NCI-H345 (cell line): Measurements from ENCODE around the gene TANGO2.

Source experiments
- DNase-seq: peaks from one replicate; lab custom pipeline; 2025; lab: John Stamatoyannopoulos, UW

Gene TANGO2

GRCh38 chr22:20087319-20088262 lies 66.7 kb downstream of the TANGO2 start:
- DNase-seq = no peak

DNA sequence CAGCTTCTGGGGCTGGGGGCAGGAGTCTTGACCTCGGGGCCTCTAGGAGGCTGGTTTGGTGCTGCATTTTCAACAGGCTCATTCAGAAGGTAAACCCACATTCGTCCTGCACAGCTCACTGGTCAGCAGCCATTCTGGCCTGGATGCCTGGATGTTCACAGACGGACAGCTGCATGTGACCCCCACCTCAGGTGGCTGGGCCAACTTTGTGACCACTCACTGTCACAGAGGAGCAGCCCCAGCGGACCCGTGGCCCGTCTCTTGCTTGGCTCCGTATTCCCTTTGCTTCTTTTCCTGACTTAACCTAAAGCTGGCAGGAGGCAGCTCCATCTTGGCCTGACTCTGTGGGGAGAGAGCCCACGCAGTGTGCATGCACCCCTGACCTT lies 67.3 kb downstream of the TANGO2 start:
- no peak for DNase-seq

DNA sequence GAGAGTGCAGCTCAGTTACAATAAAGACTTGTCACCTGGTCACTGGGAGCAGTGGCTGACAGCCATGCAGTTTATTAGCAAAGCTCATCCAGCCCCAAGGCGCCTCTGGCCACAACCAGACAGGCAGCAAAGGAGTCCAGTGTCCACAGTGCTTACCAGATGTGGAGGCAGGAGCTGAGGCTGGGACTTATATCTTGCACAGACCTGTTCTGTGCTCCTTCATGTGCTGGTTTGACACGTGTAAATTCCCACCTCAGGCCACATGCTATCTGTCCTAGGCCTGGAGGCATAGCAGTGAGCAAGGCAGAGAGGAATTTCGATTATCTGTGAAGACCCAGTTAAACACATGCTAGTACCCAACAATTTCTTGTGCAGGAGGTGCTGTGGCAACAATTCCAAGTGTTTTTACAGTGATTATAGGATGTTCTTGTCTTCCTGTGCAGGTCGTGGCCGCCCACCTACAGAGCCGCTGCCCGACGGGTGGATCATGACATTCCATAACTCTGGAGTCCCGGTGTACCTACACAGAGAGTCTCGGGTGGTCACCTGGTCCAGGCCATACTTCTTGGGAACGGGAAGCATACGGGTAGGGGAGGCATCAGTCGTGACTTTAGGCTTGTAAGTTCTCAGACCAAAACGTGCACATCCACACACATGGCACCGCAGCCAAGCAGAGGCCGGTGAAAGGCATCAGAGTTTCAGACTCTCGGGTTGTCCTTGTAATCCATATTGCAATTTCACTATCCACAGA lies 68.5 kb downstream of the TANGO2 start:
- no peak for DNase-seq

DNA sequence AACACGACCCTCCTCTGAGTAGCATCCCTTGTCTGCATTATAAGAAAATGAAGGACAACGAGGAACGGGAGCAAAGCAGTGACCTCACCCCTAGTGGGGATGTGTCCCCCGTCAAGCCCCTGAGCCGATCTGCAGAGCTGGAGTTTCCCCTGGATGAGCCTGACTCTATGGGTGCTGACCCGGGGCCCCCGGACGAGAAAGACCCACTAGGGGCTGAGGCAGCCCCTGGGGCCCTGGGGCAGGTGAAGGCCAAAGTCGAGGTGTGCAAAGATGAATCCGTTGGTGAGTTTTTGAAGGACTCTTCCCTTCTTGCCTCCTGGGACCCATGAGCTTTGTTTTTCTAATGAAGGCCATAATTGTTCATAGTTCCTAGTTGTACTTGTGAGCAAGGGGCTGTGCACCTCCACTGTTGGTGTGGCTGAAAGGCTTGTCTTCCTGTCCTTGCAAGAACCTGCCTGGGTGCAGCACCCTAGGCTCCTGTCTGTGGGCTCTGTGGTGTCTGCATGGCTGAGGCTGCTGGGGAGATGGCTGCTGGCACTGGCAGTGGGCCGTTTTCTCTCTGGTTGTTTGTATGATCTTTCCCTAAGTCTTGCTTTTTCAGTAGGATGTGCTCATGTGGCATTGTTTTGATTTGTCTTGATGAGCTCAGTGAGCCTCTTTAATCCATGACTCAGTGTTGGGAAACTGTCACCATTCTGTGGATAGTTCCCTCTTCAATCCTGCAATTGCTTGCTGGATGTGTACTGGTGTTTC lies 69.2 kb downstream of the TANGO2 start:
- no peak for DNase-seq

GRCh38 chr22:20090730-20091240 lies 69.9 kb downstream of the TANGO2 start:
- no peak for DNase-seq

DNA sequence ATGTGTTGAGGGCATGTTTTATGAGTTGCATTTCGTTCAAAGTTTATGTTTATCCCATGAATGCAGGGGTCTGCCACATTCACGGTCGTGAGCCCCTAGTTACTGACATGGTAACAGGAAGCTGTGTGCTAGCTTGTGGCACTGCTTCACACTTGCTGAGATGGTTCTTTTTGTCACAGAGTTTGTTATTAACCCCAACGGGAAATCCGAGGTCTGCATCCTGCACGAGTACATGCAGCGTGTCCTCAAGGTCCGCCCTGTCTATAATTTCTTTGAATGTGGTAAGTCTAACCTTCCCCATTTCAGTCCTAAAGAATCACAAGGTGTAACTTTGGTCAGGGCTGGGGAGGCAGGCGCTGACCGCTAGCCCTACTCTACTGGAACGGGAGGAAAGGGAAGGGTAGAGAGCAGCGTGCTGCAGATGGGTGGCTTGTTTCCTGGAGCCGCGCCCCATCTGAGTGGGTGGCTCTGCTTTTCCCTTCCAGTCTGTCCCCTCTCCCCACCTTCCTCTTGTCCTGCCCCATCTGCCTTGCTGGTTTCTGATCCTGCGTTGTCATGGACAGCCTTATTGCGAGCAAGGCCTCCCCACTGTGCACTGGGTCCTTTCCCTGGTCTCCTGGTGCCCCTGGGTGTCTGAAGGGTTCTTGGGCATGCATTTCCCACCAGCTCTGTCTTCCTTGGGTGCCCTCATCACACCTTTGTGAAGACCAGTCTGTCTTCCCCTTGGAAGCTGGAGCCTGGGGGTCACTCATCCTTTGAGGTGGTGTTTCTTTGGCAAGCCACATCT lies 71.0 kb downstream of the TANGO2 start:
- no peak for DNase-seq

DNA sequence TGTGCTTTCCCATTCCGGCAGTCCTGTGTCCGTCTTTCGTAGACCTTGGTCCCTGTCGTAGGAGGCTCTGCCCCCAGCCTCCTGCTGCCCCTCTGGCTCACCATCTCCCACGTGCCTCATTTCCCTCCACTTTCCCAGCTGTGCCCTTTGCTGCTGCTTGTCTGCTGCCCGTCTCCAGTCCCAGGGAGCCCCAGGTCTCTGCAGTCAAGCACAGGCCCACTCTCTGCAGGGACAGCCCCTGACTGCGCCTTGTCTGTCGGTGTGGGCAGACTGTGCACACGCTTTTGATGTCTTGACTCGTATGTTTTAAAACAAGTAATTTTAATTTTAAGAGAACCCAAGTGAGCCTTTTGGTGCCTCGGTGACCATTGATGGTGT lies 71.6 kb downstream of the TANGO2 start:
- DNase-seq = no peak

- no peak for DNase-seq
These were observed 72.7 kb downstream of the TANGO2 start for GRCh38 chr22:20093418-20094196.

DNA sequence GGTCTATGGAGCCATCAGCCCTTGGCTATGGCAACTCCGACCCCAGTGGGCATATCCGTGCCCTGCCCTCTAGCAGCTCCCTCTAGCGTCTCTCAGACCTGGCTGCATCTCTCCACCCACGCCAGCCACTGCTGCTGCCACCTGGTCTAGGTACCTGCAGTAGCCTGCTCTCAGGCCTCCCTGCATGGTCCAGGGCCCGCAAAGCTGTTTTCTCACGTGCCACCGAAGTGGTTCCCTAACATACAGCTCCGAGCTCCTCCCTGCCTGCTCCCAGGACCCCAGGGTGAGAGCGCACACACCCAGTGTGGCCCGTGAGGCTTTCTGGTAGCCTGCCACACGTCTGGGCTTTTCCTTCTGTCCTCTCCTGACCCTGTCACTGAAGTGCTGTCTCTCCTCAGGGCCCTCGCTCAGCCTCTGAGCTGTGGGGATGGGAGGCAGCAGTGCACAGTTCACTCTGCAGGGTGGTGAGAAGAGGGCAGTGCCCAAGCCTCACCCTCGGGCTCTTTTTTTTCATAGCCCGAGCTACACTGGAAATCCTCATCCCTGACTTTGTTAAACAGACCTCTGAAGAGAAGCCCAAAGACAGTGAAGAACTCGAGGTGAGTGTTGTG lies 73.4 kb downstream of the TANGO2 start:
- no peak for DNase-seq

GRCh38 chr22:20095521-20095920 lies 74.6 kb downstream of the TANGO2 start:
- DNase-seq = no peak

DNA sequence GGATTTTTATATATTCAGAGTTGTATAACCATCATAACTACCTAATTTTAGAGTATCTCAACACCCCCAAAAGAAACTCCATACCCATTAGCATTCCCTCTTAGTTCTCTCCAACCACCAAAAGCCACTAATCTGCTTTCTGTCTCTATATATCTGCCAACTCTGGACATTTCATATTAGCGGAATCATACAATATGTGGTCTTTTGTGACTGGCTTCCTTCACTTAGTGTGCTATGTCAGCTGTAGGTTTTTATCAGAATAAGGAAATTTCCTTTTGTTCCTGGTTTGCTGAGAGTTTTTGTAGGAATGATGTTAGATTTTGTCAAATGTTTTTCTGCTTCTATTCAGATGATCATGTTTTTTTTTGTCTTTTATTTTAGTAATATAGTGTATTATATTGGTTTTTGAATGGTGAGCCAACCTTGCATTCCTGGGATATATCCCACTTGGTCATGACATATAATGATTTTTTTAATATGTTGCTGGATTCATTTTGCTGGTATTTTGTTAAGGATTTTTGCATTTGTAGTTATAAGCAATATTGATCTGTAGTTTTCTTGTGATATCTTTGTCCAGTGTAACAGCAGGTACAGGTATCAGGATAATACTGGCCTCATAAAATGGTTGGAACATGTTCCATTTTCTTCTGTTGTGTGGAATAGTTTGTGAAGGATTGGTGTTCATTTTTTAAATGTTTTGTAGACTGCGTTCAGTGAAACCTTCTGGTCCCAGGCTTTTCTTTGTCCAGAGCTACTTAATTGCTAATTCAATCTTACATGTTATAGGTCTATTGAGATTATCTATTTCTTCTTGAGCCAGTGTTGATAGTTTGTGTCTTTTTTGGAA lies 75.9 kb downstream of the TANGO2 start:
- no peak for DNase-seq

GRCh38 chr22:20099099-20099711 lies 78.3 kb downstream of the TANGO2 start:
- DNase-seq = no peak

DNA sequence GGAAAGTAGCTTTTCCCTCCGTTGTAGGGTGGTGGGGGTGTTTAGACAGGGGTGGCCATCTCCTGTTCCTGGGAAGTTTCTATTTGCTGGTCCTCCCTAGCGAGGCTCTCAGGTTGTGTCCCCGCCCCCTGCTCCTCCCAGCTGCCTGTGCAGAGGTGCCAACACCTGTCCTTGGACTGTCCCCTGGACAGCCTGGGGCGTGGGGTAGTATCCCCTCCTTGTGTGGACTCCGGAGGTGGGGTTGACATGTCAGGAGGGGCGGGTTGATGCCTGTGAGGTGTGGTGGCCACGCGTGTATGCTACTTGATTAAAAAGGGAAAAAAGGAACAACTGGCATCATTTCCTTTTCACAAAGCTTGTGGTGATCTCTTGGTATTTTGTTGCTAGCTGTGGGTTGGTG lies 80.7 kb downstream of the TANGO2 start:
- no peak for DNase-seq

DNA sequence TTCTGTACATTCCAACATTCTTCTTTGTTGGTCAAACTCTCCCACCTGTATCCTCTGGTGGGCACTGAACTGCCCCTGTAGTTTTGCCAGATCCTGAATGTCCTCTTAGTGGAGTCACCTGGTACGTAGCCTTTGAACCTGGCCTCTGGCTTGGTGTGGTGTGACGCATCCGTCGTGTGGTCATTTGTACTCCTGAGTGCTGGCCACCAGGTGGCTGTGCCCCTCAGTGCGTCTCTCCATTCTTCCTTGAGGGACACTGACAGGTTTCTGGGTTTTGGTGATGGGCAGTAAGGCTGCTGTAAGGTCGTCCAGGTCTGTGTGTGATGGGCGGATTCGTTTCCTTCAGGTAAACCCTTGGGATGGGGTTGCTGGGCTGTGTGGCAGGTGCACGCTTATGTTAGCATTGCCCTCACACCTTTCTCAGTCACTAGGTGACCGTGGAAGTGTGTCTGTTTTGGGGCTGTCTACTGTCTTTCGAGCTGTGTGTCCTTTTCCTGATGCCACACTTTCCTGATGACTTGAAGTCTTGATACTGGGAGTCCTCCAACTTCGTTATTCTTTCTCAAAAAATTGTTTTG lies 81.4 kb downstream of the TANGO2 start:
- no peak for DNase-seq

- no peak for DNase-seq
These were observed 84.7 kb downstream of the TANGO2 start for GRCh38 chr22:20105456-20106204.

DNA sequence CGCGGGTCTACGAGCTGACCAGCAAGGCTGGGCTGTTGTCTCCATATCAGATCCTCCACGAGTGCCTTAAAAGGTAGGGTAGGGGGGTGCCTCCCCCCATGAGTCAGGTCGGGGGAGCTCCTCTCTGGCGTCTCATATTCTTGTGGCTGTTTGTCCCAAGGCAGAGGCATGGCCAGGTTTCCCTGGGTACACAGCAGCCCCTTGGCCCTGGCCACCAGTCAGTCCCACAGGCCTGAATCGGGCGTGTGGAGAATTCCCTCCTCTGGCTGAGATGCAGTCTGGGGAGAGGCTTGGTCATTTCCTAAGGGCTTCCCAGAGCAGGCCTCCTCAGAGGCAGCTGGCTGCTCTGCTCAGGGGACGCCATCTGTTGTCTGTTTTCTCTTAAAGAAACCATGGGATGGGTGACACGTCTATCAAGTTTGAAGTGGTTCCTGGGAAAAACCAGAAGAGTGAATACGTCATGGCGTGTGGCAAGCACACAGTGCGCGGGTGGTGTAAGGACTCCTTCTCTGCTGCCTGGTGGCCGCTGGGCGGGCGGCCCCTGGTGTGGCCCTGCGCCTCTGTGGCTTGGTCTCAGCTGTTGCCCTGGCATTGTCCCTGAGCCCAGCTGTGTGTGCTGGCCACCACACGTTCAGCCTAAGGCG lies 85.4 kb downstream of the TANGO2 start:
- no peak for DNase-seq

DNA sequence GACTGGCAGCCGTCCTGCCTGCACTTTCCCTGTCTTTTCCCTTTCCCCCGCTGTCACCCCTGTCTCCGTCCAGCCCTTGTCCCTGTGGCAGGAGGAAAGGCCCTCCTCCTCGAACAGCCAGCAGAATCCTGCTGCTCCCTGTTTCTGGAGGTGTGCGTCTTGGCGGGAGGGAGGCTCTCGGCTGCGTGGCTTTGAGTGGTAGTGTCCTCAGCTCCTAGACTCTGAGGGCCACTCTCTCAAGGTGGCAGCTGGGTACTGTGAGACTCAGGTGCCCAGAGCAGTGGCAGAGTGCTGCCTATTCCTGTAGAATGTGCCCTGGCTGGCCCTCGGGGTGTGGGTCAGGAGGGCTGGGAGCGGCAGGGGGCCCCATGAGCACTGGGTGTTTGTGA lies 85.9 kb downstream of the TANGO2 start:
- no peak for DNase-seq
